B cell (primary cell): ENCODE results near the gene SRGAP1.

Experiments
- EZH2 ChIP-seq: IDR thresholded peaks from 2 replicates; pipeline ENCODE4 v1.6.1; 2012; ENCODE audit warnings: borderline replicate concordance, low read depth, mild to moderate bottlenecking, moderate library complexity, low read length; ENCODE audit not compliant: insufficient read depth, poor library complexity, severe bottlenecking
- TF ChIP-seq, protein P1 (sequence below): fragments of 200-600 bp; IDR thresholded peaks from one replicate; pipeline ENCODE4 v1.8.0; 2022; ENCODE audit warnings: antibody characterized with exemption, mild to moderate bottlenecking

DNA sequence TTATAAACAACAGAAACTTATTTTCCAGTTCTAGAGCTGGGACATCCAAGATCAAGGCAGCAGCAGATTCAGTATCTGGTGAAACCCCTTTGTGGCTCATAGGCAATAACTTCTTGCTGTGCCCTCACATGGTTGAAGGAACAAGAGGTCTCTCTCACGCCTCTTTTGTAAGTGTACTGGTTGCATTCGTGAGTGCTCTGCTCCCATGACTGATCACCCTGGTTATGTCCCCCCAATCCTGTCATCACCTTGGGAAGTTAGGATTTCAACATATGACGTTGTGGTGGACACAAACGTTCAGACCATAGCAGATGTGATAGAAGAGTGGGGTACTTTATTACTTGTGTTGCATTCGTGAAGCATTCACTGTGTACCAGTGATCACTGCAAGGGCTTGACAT, 184.0 kb downstream of the SRGAP1 start:
- TF ChIP-seq, protein P1, sequence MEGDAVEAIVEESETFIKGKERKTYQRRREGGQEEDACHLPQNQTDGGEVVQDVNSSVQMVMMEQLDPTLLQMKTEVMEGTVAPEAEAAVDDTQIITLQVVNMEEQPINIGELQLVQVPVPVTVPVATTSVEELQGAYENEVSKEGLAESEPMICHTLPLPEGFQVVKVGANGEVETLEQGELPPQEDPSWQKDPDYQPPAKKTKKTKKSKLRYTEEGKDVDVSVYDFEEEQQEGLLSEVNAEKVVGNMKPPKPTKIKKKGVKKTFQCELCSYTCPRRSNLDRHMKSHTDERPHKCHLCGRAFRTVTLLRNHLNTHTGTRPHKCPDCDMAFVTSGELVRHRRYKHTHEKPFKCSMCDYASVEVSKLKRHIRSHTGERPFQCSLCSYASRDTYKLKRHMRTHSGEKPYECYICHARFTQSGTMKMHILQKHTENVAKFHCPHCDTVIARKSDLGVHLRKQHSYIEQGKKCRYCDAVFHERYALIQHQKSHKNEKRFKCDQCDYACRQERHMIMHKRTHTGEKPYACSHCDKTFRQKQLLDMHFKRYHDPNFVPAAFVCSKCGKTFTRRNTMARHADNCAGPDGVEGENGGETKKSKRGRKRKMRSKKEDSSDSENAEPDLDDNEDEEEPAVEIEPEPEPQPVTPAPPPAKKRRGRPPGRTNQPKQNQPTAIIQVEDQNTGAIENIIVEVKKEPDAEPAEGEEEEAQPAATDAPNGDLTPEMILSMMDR: no peak
- TF ChIP-seq EZH2: no peak
